ENCODE measurements around the gene OR2M2.

DNA sequence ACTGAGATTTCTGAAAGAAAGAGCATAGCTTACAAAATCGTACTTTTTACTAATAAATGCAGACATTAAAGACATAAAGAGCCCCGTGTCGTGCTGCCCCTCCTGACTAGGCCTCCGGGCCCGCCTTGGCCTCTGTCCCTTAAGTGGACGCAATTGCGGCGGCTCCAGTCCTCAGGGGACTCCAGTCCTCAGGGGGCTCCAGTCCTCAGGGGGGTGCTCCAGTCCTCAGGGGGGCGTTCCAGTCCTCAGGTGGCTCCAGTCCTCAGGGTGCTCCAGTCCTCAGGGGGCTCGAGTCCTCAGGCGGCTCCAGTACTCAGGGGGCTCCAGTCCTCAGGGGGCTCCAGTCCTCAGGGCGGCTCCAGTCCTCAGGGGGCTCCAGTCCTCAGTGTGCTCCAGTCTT lies 10.6 kb upstream of the OR2M2 start:
- no peak for TF ChIP-seq EZH2 (IDR thresholded peaks at IDR 0.05; ENCODE audit: borderline replicate concordance, low read depth, low read length, poor library complexity, severe bottlenecking)
- TF ChIP-seq, protein P1, sequence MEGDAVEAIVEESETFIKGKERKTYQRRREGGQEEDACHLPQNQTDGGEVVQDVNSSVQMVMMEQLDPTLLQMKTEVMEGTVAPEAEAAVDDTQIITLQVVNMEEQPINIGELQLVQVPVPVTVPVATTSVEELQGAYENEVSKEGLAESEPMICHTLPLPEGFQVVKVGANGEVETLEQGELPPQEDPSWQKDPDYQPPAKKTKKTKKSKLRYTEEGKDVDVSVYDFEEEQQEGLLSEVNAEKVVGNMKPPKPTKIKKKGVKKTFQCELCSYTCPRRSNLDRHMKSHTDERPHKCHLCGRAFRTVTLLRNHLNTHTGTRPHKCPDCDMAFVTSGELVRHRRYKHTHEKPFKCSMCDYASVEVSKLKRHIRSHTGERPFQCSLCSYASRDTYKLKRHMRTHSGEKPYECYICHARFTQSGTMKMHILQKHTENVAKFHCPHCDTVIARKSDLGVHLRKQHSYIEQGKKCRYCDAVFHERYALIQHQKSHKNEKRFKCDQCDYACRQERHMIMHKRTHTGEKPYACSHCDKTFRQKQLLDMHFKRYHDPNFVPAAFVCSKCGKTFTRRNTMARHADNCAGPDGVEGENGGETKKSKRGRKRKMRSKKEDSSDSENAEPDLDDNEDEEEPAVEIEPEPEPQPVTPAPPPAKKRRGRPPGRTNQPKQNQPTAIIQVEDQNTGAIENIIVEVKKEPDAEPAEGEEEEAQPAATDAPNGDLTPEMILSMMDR (conservative IDR thresholded peaks at IDR 0.05; ENCODE audit: low read depth, low read length): no peak
